ENCODE measurements around the gene VWA8. TPM values are rescaled to one million over a fixed set of nuclear protein-coding genes. Genes with fewer than 3 reads are reported as not detected.

Gene VWA8
- total RNA-seq, 1 experiment from 2014 or later, result 22.6 TPM

- no peaks in the 10 kb centered on the region for H3K36me3 ChIP-seq (ENCODE audit: control insufficient read depth in 1 of 2, insufficient read depth in 2 of 2, low read length in 2 of 2)
- no peaks in the 10 kb centered on the region for H3K4me1 ChIP-seq (ENCODE audit: control insufficient read depth in 1 of 2, insufficient read depth in 2 of 2, low read length in 2 of 2)
- H3K9me2 ChIP-seq (ENCODE audit: insufficient read depth), result no peaks in the 10 kb centered on the region
- peaks cover 4% of the 10 kb centered on the region; the same call in 1 of the 2 replicates for H4K20me1 ChIP-seq (ENCODE audit: insufficient read depth)
- H3K9me3 ChIP-seq (ENCODE audit: control insufficient read depth in 1 of 2, insufficient read depth in 1 of 2, low read depth in 1 of 2, low read length in 2 of 2), result no peaks in the 10 kb centered on the region
- TF ChIP-seq EGR1 (IDR thresholded peaks at IDR 0.05; ENCODE audit: low read depth), result no peak
- TF ChIP-seq SP1 (IDR thresholded peaks at IDR 0.05; ENCODE audit: low read depth), result no peak
- no peak for TF ChIP-seq YY1 (IDR thresholded peaks at IDR 0.05; ENCODE audit: extremely low read depth, insufficient replicate concordance, low read depth, low read length)
- TF ChIP-seq SRF (IDR thresholded peaks at IDR 0.05; ENCODE audit: low read depth), result no peak
- no peak for TF ChIP-seq SIN3A (IDR thresholded peaks at IDR 0.05; ENCODE audit: low read depth)
- no peak for TF ChIP-seq FOSL1 (IDR thresholded peaks at IDR 0.05; ENCODE audit: low read depth)
- no peak for TF ChIP-seq EZH2phosphoT487 (IDR thresholded peaks at IDR 0.05; ENCODE audit: borderline replicate concordance)
- no peak for TF ChIP-seq MAX (IDR thresholded peaks at IDR 0.05)
- no peak for TF ChIP-seq TCF7L2 (IDR thresholded peaks at IDR 0.05; ENCODE audit: borderline replicate concordance, extremely low read depth, insufficient read depth, insufficient read length)
- TF ChIP-seq JUND (IDR thresholded peaks at IDR 0.05), result no peak
- no peak for TF ChIP-seq ZNF274 (IDR thresholded peaks at IDR 0.05; ENCODE audit: low read depth, low read length)
- TF ChIP-seq RAD21 (IDR thresholded peaks at IDR 0.05; ENCODE audit: low read depth), result no peak
- no peak for TF ChIP-seq CBX3 (IDR thresholded peaks at IDR 0.05; ENCODE audit: low read depth)
- TF ChIP-seq REST (IDR thresholded peaks at IDR 0.05; ENCODE audit: low read depth), result no peak
- no peak for TF ChIP-seq POLR2A (IDR thresholded peaks at IDR 0.05; ENCODE audit: borderline replicate concordance, extremely low read depth, insufficient read depth, insufficient read length)
- intact Hi-C loops (cut with micrococcal nuclease), result no loop called here
- ATAC-seq, result no peak
- no peak overlapping the region for H3K4me3 ChIP-seq (replicated peaks in 1 of 2; ENCODE audit: low read depth in 1 of 2, low read length in 2 of 2)
- no peak overlapping the region for H3K4me2 ChIP-seq (ENCODE audit: low read length)
- no TSS peak for BruUV-seq (replicated peaks)
- no peak overlapping the region for H2AFZ ChIP-seq (ENCODE audit: low read depth, low read length, poor library complexity, severe bottlenecking)
- H3K9ac ChIP-seq (ENCODE audit: low read length), result no peak overlapping the region
- no peaks in the 10 kb centered on the region for H3K27me3 ChIP-seq (ENCODE audit: insufficient read depth, low read length)
- H3K27ac ChIP-seq (ENCODE audit: low read depth, low read length), result no peak overlapping the region
- RAD21 ChIA-PET (ENCODE audit: low non-redundant PET in 1 of 2, low total read pairs in 2 of 2, uncharacterized antibody in 2 of 2, unreplicated experiment in 2 of 2), result no interaction called here
- CTCF ChIA-PET, result interaction anchor here (1.3 to 1.6 kb wide), 2 partner anchors 11 to 263 kb away, joined by 4 to 8 read pairs; no protein-coding TSS in a partner anchor
- peaks cover 65% of the 10 kb centered on the region for H3K79me2 ChIP-seq (ENCODE audit: insufficient read depth, low read length)
- POLR2A ChIA-PET, result no interaction called here
- DNase-seq (ENCODE audit: low read depth, low spot score), result no peak
These were observed 29.6 kb downstream of the VWA8 start for GRCh38 chr13:41931337-41931736.

All from HCT116 (cell line).